WTC11 (cell line): ENCODE measurements around the gene SCN3A. TPM values are rescaled to one million over a fixed set of nuclear protein-coding genes. Genes with fewer than 3 reads are reported as not detected.

Source experiments
- ATAC-seq: fragments of 200-7000 bp; cut with Tn5 transposase; 2 replicates; pipeline ENCODE4 v1.10.0; 2021; ENCODE audit warnings: mild to moderate bottlenecking, moderate library complexity
- CTCF ChIA-PET: fragments of 300-600 bp; sonication (Branson Sonifier 250); formaldehyde crosslinking; loops from one replicate; lab custom pipeline; 2021; ENCODE audit warnings: antibody characterized with exemption; lab: Charles Lee
- POLR2A ChIA-PET: fragments of 350-600 bp; sonication (Branson Sonifier 250); formaldehyde crosslinking; loops from one replicate; lab custom pipeline; 2021; ENCODE audit warnings: antibody characterized with exemption; lab: Charles Lee
- DNase-seq: peaks from one replicate; pipeline ENCODE4 v3.0.0; 2021; ENCODE audit warnings: low spot score
- H3K27ac Mint-ChIP-seq: 2 replicates; pipeline ENCODE4 v1.8.0; 2021; ENCODE audit warnings: mixed read lengths
- H3K27me3 Mint-ChIP-seq: 2 replicates; pipeline ENCODE4 v1.8.0; 2021; ENCODE audit warnings: low read depth, mild to moderate bottlenecking, moderate library complexity, mixed read lengths
- H3K36me3 Mint-ChIP-seq: 2 replicates; pipeline ENCODE4 v1.8.0; 2021; ENCODE audit warnings: mixed read lengths
- H3K4me1 Mint-ChIP-seq: 2 replicates; pipeline ENCODE4 v1.8.0; 2022; ENCODE audit warnings: mixed read lengths
- H3K4me3 Mint-ChIP-seq: 2 replicates; pipeline ENCODE4 v1.8.0; 2021; ENCODE audit warnings: mild to moderate bottlenecking, moderate library complexity, mixed read lengths
- H3K9me3 Mint-ChIP-seq: 2 replicates; pipeline ENCODE4 v1.8.0; 2021; ENCODE audit warnings: mixed read lengths
- EMX1 ChIP-seq: fragments of 250-450 bp; sonication (Bioruptor Pico); IDR thresholded peaks from 2 replicates; pipeline ENCODE4 v1.8.0; 2021; ENCODE audit warnings: mild to moderate bottlenecking
- JAZF1 ChIP-seq: fragments of 250-450 bp; sonication (Bioruptor Pico); IDR thresholded peaks from 2 replicates; pipeline ENCODE4 v1.9.0; 2021; ENCODE audit warnings: moderate library complexity, mild to moderate bottlenecking, inconsistent platforms
- MXD4 ChIP-seq: fragments of 250-450 bp; sonication (Bioruptor Pico); IDR thresholded peaks from 2 replicates; pipeline ENCODE4 v1.8.0; 2021; ENCODE audit warnings: mild to moderate bottlenecking, moderate library complexity, borderline replicate concordance
- PRRX2 ChIP-seq: fragments of 250-450 bp; sonication (Bioruptor Pico); IDR thresholded peaks from 2 replicates; pipeline ENCODE4 v1.8.0; 2021; ENCODE audit warnings: mild to moderate bottlenecking
- RELA ChIP-seq: sonication (generic); formaldehyde crosslinking; IDR thresholded peaks from 2 replicates; pipeline ENCODE4 v1.8.1; 2022; ENCODE audit warnings: missing genetic modification reagents, mild to moderate bottlenecking, borderline replicate concordance
- SMAD4 ChIP-seq: sonication (generic); formaldehyde crosslinking; IDR thresholded peaks from 2 replicates; pipeline ENCODE4 v1.8.0; 2022; ENCODE audit warnings: mild to moderate bottlenecking, missing genetic modification reagents
- ZNF416 ChIP-seq: fragments of 250-450 bp; sonication (Bioruptor Pico); IDR thresholded peaks from 2 replicates; pipeline ENCODE4 v1.9.0; 2021; ENCODE audit warnings: mild to moderate bottlenecking, inconsistent platforms
- total RNA-seq: library from RNA; stranded (reverse); gene quantifications from 3 replicates; pipeline ENCODE4 v1.2.3, GENCODE V29; 2021
- TF ChIP-seq, protein P1 (sequence below): fragments of 250-450 bp; sonication (Bioruptor Pico); IDR thresholded peaks from 2 replicates; pipeline ENCODE4 v1.9.0; 2021; ENCODE audit warnings: moderate library complexity, mild to moderate bottlenecking, inconsistent platforms, borderline replicate concordance
- TF ChIP-seq, protein P2 (sequence below): sonication (generic); formaldehyde crosslinking; IDR thresholded peaks from 2 replicates; pipeline ENCODE4 v1.8.1; 2022; ENCODE audit warnings: mild to moderate bottlenecking, missing genetic modification reagents, moderate library complexity, borderline replicate concordance
- TF ChIP-seq, protein P3 (sequence below): sonication (generic); formaldehyde crosslinking; conservative IDR thresholded peaks from 2 replicates; pipeline ENCODE4 v1.8.1; 2022; ENCODE audit warnings: mild to moderate bottlenecking, missing genetic modification reagents
- TF ChIP-seq, protein P4 (sequence below): sonication (generic); formaldehyde crosslinking; IDR thresholded peaks from 2 replicates; pipeline ENCODE4 v1.8.1; 2023; ENCODE audit warnings: mild to moderate bottlenecking, missing genetic modification reagents, moderate library complexity
- TF ChIP-seq, protein P5 (sequence below): sonication (generic); formaldehyde crosslinking; IDR thresholded peaks from 2 replicates; pipeline ENCODE4 v1.8.0; 2023; ENCODE audit warnings: missing genetic modification reagents, mild to moderate bottlenecking, borderline replicate concordance
- TF ChIP-seq, protein P6 (sequence below): sonication (generic); formaldehyde crosslinking; IDR thresholded peaks from 2 replicates; pipeline ENCODE4 v1.8.0; 2022; ENCODE audit warnings: mild to moderate bottlenecking, missing genetic modification reagents
- TF ChIP-seq, protein P7 (sequence below): sonication (generic); formaldehyde crosslinking; IDR thresholded peaks from 2 replicates; pipeline ENCODE4 v1.8.1; 2023; ENCODE audit warnings: mild to moderate bottlenecking, moderate library complexity, missing genetic modification reagents

The SCN3A gene
- total RNA-seq, 1 experiment from 2014 or later: 0.04 TPM

DNA sequence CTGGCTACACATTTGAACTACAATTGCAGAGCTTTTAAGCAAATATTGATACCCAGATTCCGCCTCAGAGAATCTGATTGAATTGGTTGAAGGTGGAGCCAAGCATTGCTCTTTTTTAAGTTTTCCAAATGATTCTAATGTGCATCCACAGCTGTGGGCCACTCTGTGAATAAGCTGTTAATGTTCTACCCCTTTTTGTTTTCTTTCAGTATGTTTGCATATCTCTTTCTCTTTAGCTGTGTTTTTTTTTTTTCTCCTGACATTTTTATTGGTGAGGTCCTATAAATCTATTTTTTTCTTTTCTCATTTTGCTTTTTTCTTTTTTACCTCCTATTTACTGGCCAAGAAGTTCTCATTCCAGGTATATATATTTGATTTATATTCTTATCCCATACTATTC is 6.5 kb downstream of the SCN3A start:
- H3K27me3 Mint-ChIP-seq: no peaks in the 10 kb centered on the region
- TF ChIP-seq, protein P1, sequence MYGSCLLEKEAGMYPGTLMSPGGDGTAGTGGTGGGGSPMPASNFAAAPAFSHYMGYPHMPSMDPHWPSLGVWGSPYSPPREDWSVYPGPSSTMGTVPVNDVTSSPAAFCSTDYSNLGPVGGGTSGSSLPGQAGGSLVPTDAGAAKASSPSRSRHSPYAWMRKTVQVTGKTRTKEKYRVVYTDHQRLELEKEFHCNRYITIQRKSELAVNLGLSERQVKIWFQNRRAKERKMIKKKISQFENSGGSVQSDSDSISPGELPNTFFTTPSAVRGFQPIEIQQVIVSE (CRISPR knock-in tag): no peak
- TF ChIP-seq RELA (CRISPR knock-in tag): no peak
- TF ChIP-seq, protein P2, sequence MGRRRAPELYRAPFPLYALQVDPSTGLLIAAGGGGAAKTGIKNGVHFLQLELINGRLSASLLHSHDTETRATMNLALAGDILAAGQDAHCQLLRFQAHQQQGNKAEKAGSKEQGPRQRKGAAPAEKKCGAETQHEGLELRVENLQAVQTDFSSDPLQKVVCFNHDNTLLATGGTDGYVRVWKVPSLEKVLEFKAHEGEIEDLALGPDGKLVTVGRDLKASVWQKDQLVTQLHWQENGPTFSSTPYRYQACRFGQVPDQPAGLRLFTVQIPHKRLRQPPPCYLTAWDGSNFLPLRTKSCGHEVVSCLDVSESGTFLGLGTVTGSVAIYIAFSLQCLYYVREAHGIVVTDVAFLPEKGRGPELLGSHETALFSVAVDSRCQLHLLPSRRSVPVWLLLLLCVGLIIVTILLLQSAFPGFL (CRISPR knock-in tag): no peak
- TF ChIP-seq, protein P3, sequence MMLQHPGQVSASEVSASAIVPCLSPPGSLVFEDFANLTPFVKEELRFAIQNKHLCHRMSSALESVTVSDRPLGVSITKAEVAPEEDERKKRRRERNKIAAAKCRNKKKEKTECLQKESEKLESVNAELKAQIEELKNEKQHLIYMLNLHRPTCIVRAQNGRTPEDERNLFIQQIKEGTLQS (CRISPR knock-in tag): no peak
- no peak for TF ChIP-seq SMAD4 (CRISPR knock-in tag)
- no peak for TF ChIP-seq ZNF416 (CRISPR knock-in tag)
- no peak for TF ChIP-seq JAZF1 (CRISPR knock-in tag)
- TF ChIP-seq, protein P4, sequence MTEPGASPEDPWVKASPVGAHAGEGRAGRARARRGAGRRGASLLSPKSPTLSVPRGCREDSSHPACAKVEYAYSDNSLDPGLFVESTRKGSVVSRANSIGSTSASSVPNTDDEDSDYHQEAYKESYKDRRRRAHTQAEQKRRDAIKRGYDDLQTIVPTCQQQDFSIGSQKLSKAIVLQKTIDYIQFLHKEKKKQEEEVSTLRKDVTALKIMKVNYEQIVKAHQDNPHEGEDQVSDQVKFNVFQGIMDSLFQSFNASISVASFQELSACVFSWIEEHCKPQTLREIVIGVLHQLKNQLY (CRISPR knock-in tag): no peak
- H3K27ac Mint-ChIP-seq: 0 out of 2 replicates have a peak overlapping the region, but pooled peaks have one; percentile 30
- DNase-seq: no peak
- peaks cover 14% of the 10 kb centered on the region for H3K4me1 Mint-ChIP-seq
- POLR2A ChIA-PET: no interaction called here
- no peaks in the 10 kb centered on the region for H3K9me3 Mint-ChIP-seq
- no peaks in the 10 kb centered on the region for H3K36me3 Mint-ChIP-seq
- H3K4me3 Mint-ChIP-seq: no peak overlapping the region
- CTCF ChIA-PET: interaction anchor here (1.2 kb wide), 1 partner anchor 181 kb away, joined by 5 read pairs; no protein-coding TSS in a partner anchor
- no peak for ATAC-seq

DNA sequence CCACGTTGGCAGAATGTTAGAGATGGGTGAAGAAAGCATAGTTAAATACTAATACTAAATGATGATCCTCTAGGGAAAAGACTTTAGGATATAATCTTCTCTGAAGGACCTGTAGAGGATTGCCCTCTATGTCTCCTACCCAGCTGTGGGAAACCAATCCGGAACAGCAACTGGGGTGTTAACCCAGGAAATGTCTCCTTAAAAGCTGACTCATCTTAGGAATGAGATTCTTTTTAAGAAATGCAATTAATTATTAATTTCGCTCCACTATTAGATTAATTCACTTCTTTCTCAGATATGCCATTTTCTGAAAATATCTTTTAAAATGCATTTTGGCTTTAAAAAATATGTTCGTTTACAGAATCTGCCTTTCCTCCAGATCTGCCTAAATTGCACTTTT is 7.4 kb downstream of the SCN3A start:
- H3K27ac Mint-ChIP-seq: no peak overlapping the region
- TF ChIP-seq PRRX2: no peak
- no peak for TF ChIP-seq MXD4 (CRISPR knock-in tag)
- TF ChIP-seq EMX1: no peak
- TF ChIP-seq, protein P3 (CRISPR knock-in tag): no peak
- TF ChIP-seq, protein P5, sequence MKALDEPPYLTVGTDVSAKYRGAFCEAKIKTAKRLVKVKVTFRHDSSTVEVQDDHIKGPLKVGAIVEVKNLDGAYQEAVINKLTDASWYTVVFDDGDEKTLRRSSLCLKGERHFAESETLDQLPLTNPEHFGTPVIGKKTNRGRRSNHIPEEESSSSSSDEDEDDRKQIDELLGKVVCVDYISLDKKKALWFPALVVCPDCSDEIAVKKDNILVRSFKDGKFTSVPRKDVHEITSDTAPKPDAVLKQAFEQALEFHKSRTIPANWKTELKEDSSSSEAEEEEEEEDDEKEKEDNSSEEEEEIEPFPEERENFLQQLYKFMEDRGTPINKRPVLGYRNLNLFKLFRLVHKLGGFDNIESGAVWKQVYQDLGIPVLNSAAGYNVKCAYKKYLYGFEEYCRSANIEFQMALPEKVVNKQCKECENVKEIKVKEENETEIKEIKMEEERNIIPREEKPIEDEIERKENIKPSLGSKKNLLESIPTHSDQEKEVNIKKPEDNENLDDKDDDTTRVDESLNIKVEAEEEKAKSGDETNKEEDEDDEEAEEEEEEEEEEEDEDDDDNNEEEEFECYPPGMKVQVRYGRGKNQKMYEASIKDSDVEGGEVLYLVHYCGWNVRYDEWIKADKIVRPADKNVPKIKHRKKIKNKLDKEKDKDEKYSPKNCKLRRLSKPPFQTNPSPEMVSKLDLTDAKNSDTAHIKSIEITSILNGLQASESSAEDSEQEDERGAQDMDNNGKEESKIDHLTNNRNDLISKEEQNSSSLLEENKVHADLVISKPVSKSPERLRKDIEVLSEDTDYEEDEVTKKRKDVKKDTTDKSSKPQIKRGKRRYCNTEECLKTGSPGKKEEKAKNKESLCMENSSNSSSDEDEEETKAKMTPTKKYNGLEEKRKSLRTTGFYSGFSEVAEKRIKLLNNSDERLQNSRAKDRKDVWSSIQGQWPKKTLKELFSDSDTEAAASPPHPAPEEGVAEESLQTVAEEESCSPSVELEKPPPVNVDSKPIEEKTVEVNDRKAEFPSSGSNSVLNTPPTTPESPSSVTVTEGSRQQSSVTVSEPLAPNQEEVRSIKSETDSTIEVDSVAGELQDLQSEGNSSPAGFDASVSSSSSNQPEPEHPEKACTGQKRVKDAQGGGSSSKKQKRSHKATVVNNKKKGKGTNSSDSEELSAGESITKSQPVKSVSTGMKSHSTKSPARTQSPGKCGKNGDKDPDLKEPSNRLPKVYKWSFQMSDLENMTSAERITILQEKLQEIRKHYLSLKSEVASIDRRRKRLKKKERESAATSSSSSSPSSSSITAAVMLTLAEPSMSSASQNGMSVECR (CRISPR knock-in tag): no peak
- TF ChIP-seq, protein P6, sequence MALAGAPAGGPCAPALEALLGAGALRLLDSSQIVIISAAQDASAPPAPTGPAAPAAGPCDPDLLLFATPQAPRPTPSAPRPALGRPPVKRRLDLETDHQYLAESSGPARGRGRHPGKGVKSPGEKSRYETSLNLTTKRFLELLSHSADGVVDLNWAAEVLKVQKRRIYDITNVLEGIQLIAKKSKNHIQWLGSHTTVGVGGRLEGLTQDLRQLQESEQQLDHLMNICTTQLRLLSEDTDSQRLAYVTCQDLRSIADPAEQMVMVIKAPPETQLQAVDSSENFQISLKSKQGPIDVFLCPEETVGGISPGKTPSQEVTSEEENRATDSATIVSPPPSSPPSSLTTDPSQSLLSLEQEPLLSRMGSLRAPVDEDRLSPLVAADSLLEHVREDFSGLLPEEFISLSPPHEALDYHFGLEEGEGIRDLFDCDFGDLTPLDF (CRISPR knock-in tag): no peak
- TF ChIP-seq, protein P7, sequence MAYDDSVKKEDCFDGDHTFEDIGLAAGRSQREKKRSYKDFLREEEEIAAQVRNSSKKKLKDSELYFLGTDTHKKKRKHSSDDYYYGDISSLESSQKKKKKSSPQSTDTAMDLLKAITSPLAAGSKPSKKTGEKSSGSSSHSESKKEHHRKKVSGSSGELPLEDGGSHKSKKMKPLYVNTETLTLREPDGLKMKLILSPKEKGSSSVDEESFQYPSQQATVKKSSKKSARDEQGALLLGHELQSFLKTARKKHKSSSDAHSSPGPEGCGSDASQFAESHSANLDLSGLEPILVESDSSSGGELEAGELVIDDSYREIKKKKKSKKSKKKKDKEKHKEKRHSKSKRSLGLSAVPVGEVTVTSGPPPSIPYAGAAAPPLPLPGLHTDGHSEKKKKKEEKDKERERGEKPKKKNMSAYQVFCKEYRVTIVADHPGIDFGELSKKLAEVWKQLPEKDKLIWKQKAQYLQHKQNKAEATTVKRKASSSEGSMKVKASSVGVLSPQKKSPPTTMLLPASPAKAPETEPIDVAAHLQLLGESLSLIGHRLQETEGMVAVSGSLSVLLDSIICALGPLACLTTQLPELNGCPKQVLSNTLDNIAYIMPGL (CRISPR knock-in tag): no peak
- no peaks in the 10 kb centered on the region for H3K36me3 Mint-ChIP-seq
- no peak for ATAC-seq
- H3K4me3 Mint-ChIP-seq: no peak overlapping the region
- POLR2A ChIA-PET: no interaction called here
- no peaks in the 10 kb centered on the region for H3K9me3 Mint-ChIP-seq
- H3K27me3 Mint-ChIP-seq: no peaks in the 10 kb centered on the region
- H3K4me1 Mint-ChIP-seq: peaks cover 14% of the 10 kb centered on the region
- DNase-seq: no peak
- CTCF ChIA-PET: interaction anchor here (1.2 kb wide), 1 partner anchor 180 kb away, joined by 5 read pairs; no protein-coding TSS in a partner anchor
